Measurements from ENCODE around the gene TBC1D8.

TBC1D8 gene

GRCh38 chr2:101026253-101026701, 124.9 kb downstream of the TBC1D8 start:
- no peak for DNase-seq

- no peak for DNase-seq
Observed at GRCh38 chr2:101025561-101025960, 125.6 kb downstream of the TBC1D8 start.

DNA sequence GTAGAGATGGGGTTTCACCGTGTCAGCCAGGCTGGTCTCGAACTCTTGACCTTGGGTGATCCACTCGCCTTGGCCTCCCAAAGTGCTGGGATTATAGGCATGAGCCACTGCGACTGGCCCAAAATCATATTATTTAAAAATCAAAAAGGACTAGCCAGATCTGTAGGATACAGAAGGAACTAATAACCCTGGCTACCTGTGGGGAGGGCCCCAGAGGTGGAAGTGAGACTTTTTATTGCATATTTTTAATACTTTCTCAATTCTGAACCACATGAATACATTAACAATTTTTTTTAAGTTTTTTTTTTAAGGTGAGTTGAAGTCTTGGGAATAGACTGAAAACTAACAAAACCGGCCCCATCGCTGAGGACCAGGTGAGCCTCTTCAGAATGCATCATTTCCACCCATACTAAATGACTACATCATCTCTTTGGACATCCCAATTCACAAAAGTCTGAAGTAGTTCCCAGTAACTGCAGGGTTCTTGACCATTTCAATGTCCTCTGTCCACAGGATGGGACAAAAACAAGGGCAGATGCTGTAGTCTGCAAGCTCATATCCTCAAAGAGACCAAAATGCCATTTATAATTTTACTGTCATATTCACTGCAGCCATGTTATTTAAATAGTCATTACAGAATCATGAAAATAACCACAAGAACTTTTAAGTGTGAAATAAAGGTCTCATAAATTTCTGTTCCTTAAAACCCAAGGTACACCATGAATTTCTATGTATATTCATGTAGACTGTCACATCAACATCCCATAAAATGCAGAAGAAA, 127.7 kb downstream of the TBC1D8 start:
- no peak for DNase-seq

DNA sequence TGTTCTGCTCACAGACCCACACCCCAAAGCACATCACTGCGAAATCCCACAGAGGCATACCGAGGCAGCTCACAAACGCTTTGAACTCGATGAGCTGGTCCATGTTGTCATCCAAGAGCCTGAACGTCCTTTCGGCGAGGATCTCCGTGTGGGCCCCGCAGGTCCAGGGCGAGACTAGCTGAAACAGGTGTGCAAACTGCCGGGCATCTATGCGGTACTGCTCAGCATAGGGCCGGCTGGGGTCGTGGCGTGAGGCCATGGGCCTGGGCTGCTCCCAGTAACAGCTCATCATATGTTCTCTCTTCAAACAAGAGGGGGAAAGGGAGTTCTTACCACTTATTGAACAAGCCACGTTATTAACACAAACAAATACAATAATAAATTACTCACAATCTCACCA, 129.0 kb downstream of the TBC1D8 start:
- DNase-seq = no peak

- DNase-seq = no peak
Observed at GRCh38 chr2:101018934-101019333, 132.2 kb downstream of the TBC1D8 start.

DNA sequence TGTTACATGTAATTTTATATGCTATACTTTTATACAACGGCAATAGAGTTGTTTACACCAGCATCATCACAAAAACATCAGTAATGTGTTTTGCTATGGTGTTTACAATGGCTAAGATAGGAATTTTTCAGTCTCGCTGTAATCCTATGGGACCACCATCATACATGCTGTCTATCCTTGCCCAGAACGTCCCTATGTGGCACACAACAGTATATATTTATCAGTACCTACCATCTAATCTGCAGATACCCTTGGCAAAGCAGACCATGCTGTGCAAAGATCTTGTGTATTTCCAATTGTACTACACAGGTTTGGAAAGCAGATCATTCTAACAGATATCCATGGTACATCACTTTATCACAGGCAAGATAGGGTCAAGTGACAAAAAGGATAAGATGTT, 133.8 kb downstream of the TBC1D8 start:
- DNase-seq = no peak

DNA sequence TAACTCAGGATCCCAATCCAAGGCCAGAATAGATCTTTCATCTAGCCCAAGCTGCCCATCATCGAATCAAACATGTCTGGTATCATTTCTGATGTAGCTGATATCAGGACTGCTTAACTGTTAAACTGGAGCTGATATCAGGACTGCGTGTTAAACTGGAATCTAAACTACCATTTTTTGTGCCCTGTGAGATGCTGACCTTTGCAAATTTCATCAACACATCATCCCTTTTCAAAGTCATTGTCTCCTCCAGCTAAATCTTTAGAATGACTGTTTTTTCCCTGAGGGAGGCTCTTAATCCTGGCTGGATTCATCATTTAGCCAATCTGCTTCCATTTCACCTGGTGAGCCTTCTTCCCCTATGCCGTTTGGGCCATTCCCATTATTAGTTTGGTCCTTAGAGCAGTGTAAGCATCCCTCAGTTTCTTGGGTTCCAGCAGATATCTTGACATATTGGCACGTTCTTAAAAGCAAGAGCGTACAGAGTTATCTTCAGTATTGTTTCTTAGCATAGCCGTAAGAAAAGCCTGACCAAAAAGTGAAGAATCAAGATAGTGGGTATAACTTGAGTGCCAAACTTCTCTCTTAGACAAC, 136.8 kb downstream of the TBC1D8 start:
- DNase-seq = no peak

DNA sequence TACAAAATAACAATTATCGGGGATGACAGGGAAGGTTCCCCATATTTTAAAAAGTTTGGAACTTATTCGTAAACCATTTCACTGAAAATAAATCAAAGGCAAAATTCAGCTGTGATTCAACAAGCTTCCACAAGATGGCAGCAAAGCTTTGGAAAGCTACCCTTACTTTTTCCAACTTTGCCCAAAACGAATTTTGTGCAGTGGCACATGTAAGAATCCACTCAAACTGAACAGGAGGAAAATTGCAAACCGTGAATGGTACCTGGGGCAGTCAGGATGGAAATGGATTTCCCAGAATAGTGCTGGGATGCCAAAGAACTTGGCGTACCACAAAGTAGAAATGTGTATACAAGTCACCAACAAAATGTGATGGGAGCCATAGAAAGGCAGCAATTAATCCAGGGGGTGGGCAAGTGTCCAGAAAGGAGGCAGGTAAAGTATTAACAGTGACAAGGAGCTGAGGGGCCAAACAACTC, 138.4 kb downstream of the TBC1D8 start:
- peak; percentile 3 for DNase-seq

DNA sequence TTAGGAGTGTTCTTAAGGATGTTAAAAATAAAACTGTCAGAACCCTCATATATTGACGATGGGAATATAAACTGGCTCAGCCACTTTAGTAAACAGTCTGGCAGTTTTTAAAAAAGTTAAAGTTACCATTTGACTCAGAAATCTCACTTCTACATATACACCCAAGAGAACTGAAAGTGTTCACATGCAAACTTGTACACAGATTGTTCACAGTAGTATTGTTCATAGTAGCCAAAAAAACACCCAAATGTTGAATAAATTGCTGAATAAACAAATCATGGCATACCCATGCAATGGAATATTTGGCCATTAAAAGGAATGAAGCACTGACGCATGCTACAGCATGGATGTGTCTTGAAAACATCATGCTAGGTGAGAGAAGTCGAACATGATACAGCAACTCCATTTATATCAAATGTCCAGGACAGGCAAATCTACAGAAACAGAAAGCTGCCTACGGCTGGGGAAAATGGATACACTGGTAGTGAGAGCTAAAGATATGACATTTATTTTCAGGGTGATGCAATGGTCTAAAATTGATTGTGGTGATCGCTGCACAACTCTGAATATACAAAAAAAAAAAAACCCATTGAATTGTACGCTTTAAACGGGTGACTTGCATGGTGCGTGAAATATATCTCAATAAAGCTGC, 139.0 kb downstream of the TBC1D8 start:
- no peak for DNase-seq

DNA sequence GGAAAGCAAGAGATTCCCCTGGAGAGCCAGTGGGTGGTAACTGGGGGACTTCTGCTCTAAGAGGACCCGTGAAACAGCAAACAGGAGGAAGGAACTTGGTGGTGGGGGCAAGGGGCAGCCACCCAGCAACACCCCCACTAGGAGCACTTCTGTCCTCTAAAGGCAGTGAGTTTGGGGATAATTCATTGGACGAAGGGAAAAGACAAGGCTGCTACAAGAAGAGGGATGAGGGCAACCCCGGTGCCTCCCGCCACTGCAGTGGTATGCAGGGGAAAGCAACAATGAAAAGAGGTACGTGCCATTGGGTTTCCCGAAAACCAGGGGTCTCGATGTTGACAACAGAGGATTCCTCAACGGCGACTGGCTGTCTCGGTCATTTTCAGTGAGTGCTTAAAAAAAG, 140.0 kb downstream of the TBC1D8 start:
- DNase-seq = no peak

GRCh38 chr2:101007415-101008345, 143.5 kb downstream of the TBC1D8 start:
- DNase-seq = no peak

- no peak for DNase-seq
Observed at GRCh38 chr2:101006065-101006715, 145.0 kb downstream of the TBC1D8 start.

DNA sequence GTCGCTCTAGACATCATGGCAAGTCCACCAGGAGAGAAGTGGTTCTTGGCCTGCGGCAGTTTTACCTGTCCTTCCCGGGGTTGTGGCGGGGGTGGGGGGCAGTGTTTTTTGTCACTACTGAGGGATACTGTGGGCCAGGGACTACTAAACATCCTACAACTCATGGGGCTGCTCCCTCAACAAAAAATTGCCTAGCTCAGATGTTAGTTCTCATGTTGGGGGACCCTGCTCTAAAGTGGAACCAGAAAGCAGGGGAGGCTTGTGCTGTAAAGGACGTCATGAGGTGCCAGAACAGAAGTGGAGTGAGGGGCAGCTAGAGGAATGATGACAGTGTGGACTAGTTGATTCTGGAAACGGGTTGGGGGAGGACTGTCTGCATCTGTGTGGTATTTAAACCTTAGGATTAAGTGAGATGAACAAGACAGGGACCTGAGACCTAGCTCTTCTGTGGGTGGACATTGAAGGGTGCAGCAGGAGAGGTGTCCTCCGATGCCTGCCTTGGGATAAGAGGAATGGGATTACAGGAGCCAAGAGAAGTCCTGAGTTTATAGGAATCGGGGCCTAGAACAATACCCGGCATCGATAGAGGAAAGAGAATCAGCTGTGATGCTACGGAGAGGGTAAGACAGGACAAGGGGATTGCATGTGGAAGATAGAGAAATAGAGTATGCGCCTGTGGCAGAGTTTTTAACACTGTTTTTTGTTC, 146.4 kb downstream of the TBC1D8 start:
- no peak for DNase-seq

GRCh38 chr2:101003278-101003775, 147.9 kb downstream of the TBC1D8 start:
- DNase-seq = no peak

DNA sequence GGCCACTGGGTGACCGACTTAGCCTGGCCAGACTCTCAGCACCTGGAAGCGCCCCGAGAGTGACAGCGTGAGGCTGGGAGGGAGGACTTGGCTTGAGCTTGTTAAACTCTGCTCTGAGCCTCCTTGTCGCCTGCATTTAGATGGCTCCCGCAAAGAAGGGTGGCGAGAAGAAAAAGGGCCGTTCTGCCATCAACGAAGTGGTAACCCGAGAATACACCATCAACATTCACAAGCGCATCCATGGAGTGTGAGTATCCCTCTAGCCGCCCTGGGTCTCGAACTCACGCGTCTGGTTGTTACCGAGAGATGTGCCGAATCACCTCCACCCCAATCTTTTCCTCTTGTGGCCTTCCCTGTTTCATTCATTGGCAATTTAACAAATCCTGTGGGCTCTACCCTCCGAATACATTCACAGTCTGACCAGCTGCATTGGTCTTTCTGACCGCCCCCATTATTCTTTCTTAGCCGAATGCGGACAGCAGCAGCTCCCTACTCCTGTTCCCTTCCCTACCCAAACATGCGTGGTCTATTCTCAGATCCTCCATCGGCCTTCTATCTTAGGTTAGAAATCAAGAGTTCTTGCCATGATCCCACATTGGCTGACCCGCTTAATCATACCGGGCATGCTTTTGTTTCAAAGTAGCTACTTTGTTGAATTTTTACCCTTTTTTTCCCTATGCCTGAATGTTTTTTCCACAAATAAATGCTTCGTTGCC, 148.5 kb downstream of the TBC1D8 start:
- no peak for DNase-seq

DNA sequence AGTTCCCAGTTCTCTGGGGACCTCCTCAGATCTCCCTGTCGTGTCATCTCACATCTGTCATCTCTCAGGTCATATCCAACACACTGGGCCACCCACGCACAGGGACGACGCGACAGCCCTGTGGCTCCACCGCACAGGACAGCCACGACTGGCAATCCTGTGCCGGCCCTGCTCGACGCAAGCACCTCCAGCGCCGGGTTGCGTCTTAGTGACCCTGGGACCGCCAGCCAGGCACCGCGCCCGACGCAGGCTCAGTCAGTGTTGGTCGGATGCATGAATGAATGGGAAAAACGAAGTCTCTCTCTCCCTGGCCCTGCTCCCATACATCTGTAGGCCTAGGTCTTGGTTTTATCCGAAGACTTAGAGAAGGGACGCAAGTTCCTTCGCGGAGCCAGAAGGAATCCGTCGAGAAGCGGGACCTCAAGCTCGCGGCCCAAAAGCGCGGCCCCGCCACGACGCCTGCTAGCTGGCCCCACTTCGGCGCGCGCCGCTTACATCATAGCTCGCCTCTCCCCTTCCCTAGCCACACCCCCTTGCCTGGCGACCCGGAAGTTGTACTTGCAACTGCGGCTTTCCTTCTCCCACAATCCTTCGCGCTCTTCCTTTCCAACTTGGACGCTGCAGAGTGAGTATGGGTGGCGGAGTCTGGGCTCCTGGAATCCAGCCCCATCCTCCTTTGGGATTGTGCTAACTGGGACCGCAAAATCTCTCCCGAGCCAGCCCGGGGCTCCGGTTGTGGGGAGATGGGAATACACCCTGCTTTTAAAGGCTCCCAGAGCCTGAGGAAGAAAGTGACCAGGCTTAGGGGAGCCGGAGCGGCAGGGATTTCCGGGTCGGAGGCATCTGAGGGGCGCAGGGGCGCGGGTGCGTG, 149.3 kb downstream of the TBC1D8 start, which contains the start of gene RPL31:
RPL31 (plus strand) TSS at position 599 of the 871 bp plus-strand sequence. CDS start 413 bp downstream, outside the sequence.
- DNase-seq = peak; percentile 97

GRCh38 chr2:100999995-101000394, 151.2 kb downstream of the TBC1D8 start:
- no peak for DNase-seq

DNA sequence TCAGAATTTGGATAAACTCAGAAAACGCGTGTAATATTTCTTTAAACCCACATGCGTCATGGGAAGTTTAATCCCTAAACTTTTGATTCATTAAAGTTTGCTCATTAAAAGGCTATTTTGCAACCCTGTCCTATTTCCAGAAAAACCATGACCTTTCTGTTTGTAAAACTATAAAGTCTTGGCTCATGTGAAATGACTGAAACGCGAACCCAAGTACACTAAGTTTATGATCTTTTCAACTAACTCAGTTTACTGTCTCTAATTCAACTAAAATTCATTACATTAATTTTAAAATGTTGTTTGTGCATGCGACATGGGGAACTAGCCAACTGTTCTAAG, 153.0 kb downstream of the TBC1D8 start:
- no peak for DNase-seq

DNA sequence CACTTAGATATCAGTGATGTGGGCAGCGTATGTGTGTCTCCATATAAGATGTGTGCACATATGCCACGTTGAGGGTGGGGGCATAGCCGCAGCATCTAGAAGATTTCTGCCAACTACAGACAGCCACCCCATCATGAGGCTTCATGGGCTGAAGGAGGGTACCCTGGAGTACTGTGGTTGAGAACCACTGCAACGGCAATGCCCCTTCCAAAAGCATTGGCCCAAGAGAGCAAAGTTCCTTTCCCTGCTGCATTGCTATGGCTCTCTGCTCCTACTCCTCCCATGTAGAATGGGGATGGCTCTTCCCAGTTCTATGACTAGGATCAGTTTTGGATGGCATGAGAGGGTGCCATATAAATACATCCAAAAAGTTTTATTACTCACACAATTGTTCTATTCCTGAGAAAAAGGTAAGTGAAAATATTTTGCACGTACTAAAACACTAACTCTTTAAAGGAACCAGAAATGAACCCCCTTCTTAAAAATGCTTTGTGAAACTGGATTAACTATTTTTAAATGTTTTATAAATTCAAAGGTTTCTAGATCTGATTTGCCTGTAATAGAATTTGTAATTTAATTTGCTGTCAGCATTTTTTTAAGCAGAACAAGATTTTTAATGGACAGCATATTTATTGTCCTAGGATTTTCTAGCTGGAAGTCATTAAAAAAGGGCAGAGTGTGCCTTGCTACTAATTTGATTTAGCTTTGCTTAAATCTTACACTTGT, 153.5 kb downstream of the TBC1D8 start:
- no peak for DNase-seq
